GM21360 (cell line): ENCODE measurements around the gene CASTOR2.
A peak's percentile ranks its signal among the peaks of the same experiment; 100 is the strongest.
"Not testable (repeated sequence)": the region's sequence is repeated elsewhere in the genome, so short reads cannot be mapped to it uniquely, and the experiment has no call there.

Source experiments
- ATAC-seq: cut with Tn5 transposase; IDR thresholded peaks from one replicate; pipeline ENCODE4 v1.9.1; 2021; ENCODE audit warnings: mild to moderate bottlenecking, moderate library complexity; ENCODE audit not compliant: unreplicated experiment

Gene CASTOR2

GRCh38 chr7:74964511-74965119, at the start of gene CASTOR2:
Gene CASTOR2 (plus strand): TSS chr7:74964705. CDS start chr7:74964986, 281 bp downstream.
- ATAC-seq = peak; percentile 68

- not testable (repeated sequence) for ATAC-seq
These were observed 42.1 kb upstream of the CASTOR2 start for GRCh38 chr7:74922321-74922890.

GRCh38 chr7:74923644-74924043, 40.9 kb upstream of the CASTOR2 start:
- not testable (repeated sequence) for ATAC-seq

GRCh38 chr7:74926968-74927367, 37.5 kb upstream of the CASTOR2 start:
- ATAC-seq = not testable (repeated sequence)

- ATAC-seq = not testable (repeated sequence)
These were observed 32.8 kb upstream of the CASTOR2 start for GRCh38 chr7:74931563-74932328.

- ATAC-seq = not testable (repeated sequence)
These were observed 25.1 kb upstream of the CASTOR2 start for GRCh38 chr7:74939429-74939828.

- not testable (repeated sequence) for ATAC-seq
These were observed 23.0 kb upstream of the CASTOR2 start for GRCh38 chr7:74941302-74942069.

GRCh38 chr7:74943923-74944322, 20.6 kb upstream of the CASTOR2 start:
- not testable (repeated sequence) for ATAC-seq

- ATAC-seq = not testable (repeated sequence)
These were observed 16.8 kb upstream of the CASTOR2 start for GRCh38 chr7:74947741-74948140.

- ATAC-seq = not testable (repeated sequence)
These were observed 10.7 kb upstream of the CASTOR2 start for GRCh38 chr7:74953774-74954173.

- not testable (repeated sequence) for ATAC-seq
These were observed 6.2 kb upstream of the CASTOR2 start for GRCh38 chr7:74958328-74958727.

GRCh38 chr7:74963704-74964510, 598 bp upstream of the CASTOR2 start:
- not testable (repeated sequence) for ATAC-seq

- not testable (repeated sequence) for ATAC-seq
These were observed 1.8 kb downstream of the CASTOR2 start for GRCh38 chr7:74966208-74966854.

- not testable (repeated sequence) for ATAC-seq
These were observed 2.4 kb downstream of the CASTOR2 start for GRCh38 chr7:74966909-74967308.

GRCh38 chr7:74971431-74971830, 6.9 kb downstream of the CASTOR2 start:
- ATAC-seq = not testable (repeated sequence)

GRCh38 chr7:74972377-74972776, 7.9 kb downstream of the CASTOR2 start:
- not testable (repeated sequence) for ATAC-seq

GRCh38 chr7:74975959-74976358, 11.5 kb downstream of the CASTOR2 start:
- ATAC-seq = not testable (repeated sequence)

- not testable (repeated sequence) for ATAC-seq
These were observed 13.0 kb downstream of the CASTOR2 start for GRCh38 chr7:74977523-74977922.

- ATAC-seq = not testable (repeated sequence)
These were observed 23.9 kb downstream of the CASTOR2 start for GRCh38 chr7:74988436-74988835.

- ATAC-seq = no peak
These were observed 28.6 kb downstream of the CASTOR2 start for GRCh38 chr7:74993121-74993520.
